T-cell (primary cell): ENCODE data around the gene GNGT2. TPM values are rescaled to one million over a fixed set of nuclear protein-coding genes. Genes with fewer than 3 reads are reported as not detected.
A peak's percentile ranks its signal among the peaks of the same experiment; 100 is the strongest.

Experiments
- ATAC-seq, 4 experiments: fragments of 200-7000 bp in 3 of 4; fragments of 150-1000 bp in 1 of 4; cut with Tn5 transposase; replicated peaks in 1 of 4; 1 replicate in 3 of 4; 2 replicates in 1 of 4; pipeline ENCODE4 v1.10.0; 2021; ENCODE audit warnings: moderate library complexity in 3 of 4, mild to moderate bottlenecking in 2 of 4, moderate number of reproducible peaks in 1 of 4
- CTCF ChIA-PET, 2 donors: fragments of 300-600 bp; sonication (Branson Sonifier 250); formaldehyde crosslinking; loops; one replicate each; lab custom pipeline; 2022; ENCODE audit warnings: antibody characterized with exemption in 2 of 2; lab: Charles Lee
- POLR2A ChIA-PET, 2 donors: fragments of 300-600 bp; sonication (Branson Sonifier 250); formaldehyde crosslinking; loops; one replicate each; lab custom pipeline; 2022; ENCODE audit warnings: antibody characterized with exemption in 2 of 2; lab: Charles Lee
- DNase-seq, 35 experiments: peaks; one replicate each; pipeline versions ENCODE4 v3.0.0 to v3.0.0-alpha.2; 2013 to 2023
- H3K27ac ChIP-seq: one replicate; pipeline ENCODE4 v1.5.1; 2013; ENCODE audit warnings: low read length
- H3K27me3 ChIP-seq, 2 experiments: replicated peaks in 1 of 2; 1 replicate in 1 of 2; 2 replicates in 1 of 2; pipeline versions ENCODE4 v1.6.1 to v1.7.0; 2013; ENCODE audit warnings: low read length in 1 of 2, mixed read lengths in 1 of 2; ENCODE audit not compliant: control insufficient read depth in 2 of 2, insufficient read depth in 2 of 2; ENCODE audit errors: extremely low read depth in 1 of 2
- H3K36me3 ChIP-seq, 2 donors: 1 replicate in 1 of 2; 2 replicates in 1 of 2; pipeline versions ENCODE4 v1.6.1 to v1.7.0; 2013; ENCODE audit warnings: low read length in 1 of 2; ENCODE audit not compliant: control insufficient read depth in 2 of 2, insufficient read depth in 1 of 2; ENCODE audit errors: extremely low read depth in 1 of 2
- H3K4me1 ChIP-seq, 2 experiments: 1 replicate in 1 of 2; 2 replicates in 1 of 2; pipeline versions ENCODE4 v1.6.1 to v1.7.0; 2013; ENCODE audit warnings: low read length in 2 of 2, mixed read lengths in 1 of 2; ENCODE audit not compliant: insufficient read depth in 2 of 2, control insufficient read depth in 1 of 2; ENCODE audit errors: extremely low read depth in 1 of 2
- H3K4me3 ChIP-seq, 2 donors: 1 replicate in 1 of 2; 2 replicates in 1 of 2; pipeline versions ENCODE4 v1.5.1 to v1.7.0; 2013; ENCODE audit warnings: mild to moderate bottlenecking in 2 of 2, low read length in 1 of 2, moderate library complexity in 1 of 2; ENCODE audit not compliant: control insufficient read depth in 1 of 2; ENCODE audit errors: extremely low read depth in 1 of 2
- H3K9me3 ChIP-seq: 2 replicates; pipeline ENCODE4 v1.7.0; 2013
- H3K27ac Mint-ChIP-seq, 2 donors: one replicate each; pipeline ENCODE4 v1.8.0; 2020 to 2021; ENCODE audit warnings: mild to moderate bottlenecking in 2 of 2, mixed read lengths in 2 of 2
- H3K27me3 Mint-ChIP-seq, 2 donors: one replicate each; pipeline ENCODE4 v1.8.0; 2021 to 2022; ENCODE audit warnings: mixed read lengths in 2 of 2
- H3K36me3 Mint-ChIP-seq: one replicate; pipeline ENCODE4 v1.8.0; 2021; ENCODE audit warnings: mixed read lengths
- H3K4me1 Mint-ChIP-seq, 3 donors: one replicate each; pipeline ENCODE4 v1.8.0; 2020 to 2022; ENCODE audit warnings: mixed read lengths in 3 of 3, mild to moderate bottlenecking in 1 of 3
- H3K4me3 Mint-ChIP-seq, 3 donors: one replicate each; pipeline ENCODE4 v1.8.0; 2020 to 2022; ENCODE audit warnings: mild to moderate bottlenecking in 3 of 3, mixed read lengths in 3 of 3, moderate library complexity in 3 of 3
- H3K9me3 Mint-ChIP-seq, 3 donors: one replicate each; pipeline ENCODE4 v1.8.0; 2020 to 2022; ENCODE audit warnings: mixed read lengths in 3 of 3
- WGBS: methylation state at CpG from one replicate; pipeline ENCODE4 v1.1.5; 2013; ENCODE audit warnings: missing lambda C conversion rate; ENCODE audit not compliant: insufficient coverage; 5-methylcytosine and 5-hydroxymethylcytosine counted together
- total RNA-seq, 35 experiments: library from RNA in 6 of 35; stranded (reverse) in 6 of 35; fragments of 120-200 nt in 1 of 35; gene quantifications; one replicate each; pipeline versions ENCODE4 v1.2.1 to v1.2.4 and lab custom pipeline; 2013 to 2026

The GNGT2 gene
- total RNA-seq, 5 donors from 2014 or later (not counting 1 experiment from before 2014, with no cell fraction given) = 4.5 to 6.3 (median 5.0) TPM

- H3K27ac Mint-ChIP-seq = peak overlapping the region; percentile 81 to 99
- H3K4me3 Mint-ChIP-seq = peak overlapping the region; percentile 44 to 89 (median 83)
- WGBS = no CpG with 5 or more reads among the region's 3 CpGs
- H3K36me3 Mint-ChIP-seq = no peaks in the 10 kb centered on the region
- no peaks in the 10 kb centered on the region for H3K27me3 Mint-ChIP-seq
- Histone ChIP-seq H3K9me3 (no peaks in the 10 kb centered on the region), H3K4me1 (peaks cover 4 to 27% of the 10 kb centered on the region in 2 experiments), H3K4me3 (no peak overlapping the region), H3K36me3 (no peaks in the 10 kb centered on the region), H3K27me3 (no peaks in the 10 kb centered on the region), H3K27ac (no peak overlapping the region)
- H3K9me3 Mint-ChIP-seq = no peaks in the 10 kb centered on the region
- H3K4me1 Mint-ChIP-seq = peaks cover 23 to 35% (median 31%) of the 10 kb centered on the region in 3 donors
- ATAC-seq (no peak), DNase-seq (no peak)
- POLR2A ChIA-PET = interaction anchor here in 1 of 2 donors (0.5 to 0.9 kb wide), 2 partner anchors 18 to 363 kb away, joined by 3 to 4 read pairs; no protein-coding TSS in a partner anchor
- CTCF ChIA-PET = interaction anchor here (0.7 to 1.1 kb wide), 3 partner anchors 14 to 163 kb away, joined by 3 read pairs; no protein-coding TSS in a partner anchor
These were observed 16.1 kb downstream of the GNGT2 start for GRCh38 chr17:49194297-49194607.

GRCh38 chr17:49193513-49194296 is 16.7 kb downstream of the GNGT2 start:
- H3K4me3 Mint-ChIP-seq = peak overlapping the region; percentile 83 to 96 (median 89)
- ChIA-PET CTCF (interaction anchor here in 1 of 2 donors (0.7 kb wide), 1 partner anchor 80 kb away, joined by 5 read pairs; no protein-coding TSS in a partner anchor), POLR2A (interaction anchor here in 1 of 2 donors (0.5 to 0.9 kb wide), 2 partner anchors 19 to 362 kb away, joined by 3 to 4 read pairs; no protein-coding TSS in a partner anchor)
- no peaks in the 10 kb centered on the region for H3K9me3 Mint-ChIP-seq
- H3K36me3 Mint-ChIP-seq = no peaks in the 10 kb centered on the region
- Histone ChIP-seq H3K27me3 (no peaks in the 10 kb centered on the region), H3K4me1 (peaks cover 4 to 27% of the 10 kb centered on the region in 2 experiments), H3K4me3 (peak overlapping the region; percentile 80 to 87), H3K9me3 (no peaks in the 10 kb centered on the region), H3K36me3 (no peaks in the 10 kb centered on the region), H3K27ac (peak overlapping the region; percentile 91)
- 21% methylated on average over 13 of the region's 21 CpGs for WGBS
- H3K27ac Mint-ChIP-seq = peak overlapping the region; percentile 95 to 99
- no peaks in the 10 kb centered on the region for H3K27me3 Mint-ChIP-seq
- ATAC-seq (no peak), DNase-seq (peak in 4 of 35 experiments; percentile 12 to 42 (median 22))
- peaks cover 23 to 35% (median 31%) of the 10 kb centered on the region in 3 donors for H3K4me1 Mint-ChIP-seq

GRCh38 chr17:49191917-49192741 is 18.2 kb downstream of the GNGT2 start:
- Mint-ChIP-seq H3K9me3 (no peaks in the 10 kb centered on the region), H3K27me3 (no peaks in the 10 kb centered on the region), H3K27ac (peak overlapping the region; percentile 95 to 99), H3K4me1 (peaks cover 23 to 35% (median 31%) of the 10 kb centered on the region in 3 donors), H3K4me3 (peak overlapping the region; percentile 83 to 96 (median 89)), H3K36me3 (no peaks in the 10 kb centered on the region)
- DNase-seq (peak; percentile 63 to 99 (median 88)), ATAC-seq (peak; percentile 60 to 65 (median 64))
- Histone ChIP-seq H3K36me3 (no peaks in the 10 kb centered on the region), H3K9me3 (no peaks in the 10 kb centered on the region), H3K4me1 (peaks cover 4 to 27% of the 10 kb centered on the region in 2 experiments), H3K4me3 (peak overlapping the region; percentile 80 to 87), H3K27me3 (no peaks in the 10 kb centered on the region), H3K27ac (peak overlapping the region; percentile 91)
- under 1% methylated on average over 42 of the region's 53 CpGs for WGBS
- ChIA-PET POLR2A (interaction anchor here in 1 of 2 donors (0.6 to 0.9 kb wide), 2 partner anchors 23 to 26 kb away, joined by 3 to 5 read pairs; no protein-coding TSS in a partner anchor), CTCF (interaction anchor here (0.6 to 2.3 kb wide), 9 partner anchors 12 to 76 kb away, joined by 3 to 21 read pairs (median 7); partner anchors contain the start of genes ABI3 (in 1 of the 2), GNGT2 (in 1 of the 2) and PHOSPHO1 (in 1 of the 2))

GRCh38 chr17:49191409-49191916 is 18.9 kb downstream of the GNGT2 start:
- no peaks in the 10 kb centered on the region for H3K27me3 ChIP-seq
- ChIA-PET CTCF (interaction anchor here (1.4 to 2.3 kb wide), 6 partner anchors 18 to 38 kb away, joined by 3 to 21 read pairs (median 8); partner anchors contain the start of genes ABI3 (in 1 of the 2), GNGT2 (in 1 of the 2) and PHOSPHO1 (in 1 of the 2)), POLR2A (no interaction called here)
- no peaks in the 10 kb centered on the region for H3K36me3 ChIP-seq
- H3K9me3 ChIP-seq = no peaks in the 10 kb centered on the region
- H3K4me3 ChIP-seq = peak overlapping the region; percentile 80 to 87
- peaks cover 23 to 35% (median 31%) of the 10 kb centered on the region in 3 donors for H3K4me1 Mint-ChIP-seq
- DNase-seq (no peak), ATAC-seq (no peak)
- no peaks in the 10 kb centered on the region for H3K36me3 Mint-ChIP-seq
- H3K4me3 Mint-ChIP-seq = peak overlapping the region; percentile 83 to 96 (median 89)
- H3K4me1 ChIP-seq = peaks cover 4 to 27% of the 10 kb centered on the region in 2 experiments
- peak overlapping the region; percentile 91 for H3K27ac ChIP-seq
- no peaks in the 10 kb centered on the region for H3K9me3 Mint-ChIP-seq
- H3K27ac Mint-ChIP-seq = peak overlapping the region; percentile 95 to 99
- no peaks in the 10 kb centered on the region for H3K27me3 Mint-ChIP-seq
- WGBS = 0% methylated on average over 1 of the region's 8 CpGs

- ATAC-seq (no peak), DNase-seq (peak in 1 of 35 experiments; percentile 34)
- Mint-ChIP-seq H3K4me3 (no peak overlapping the region), H3K27me3 (no peaks in the 10 kb centered on the region), H3K4me1 (peaks cover 22 to 35% (median 31%) of the 10 kb centered on the region in 3 donors), H3K36me3 (no peaks in the 10 kb centered on the region), H3K9me3 (peaks cover 0 to under 1% (median 0%) of the 10 kb centered on the region in 3 donors), H3K27ac (peak overlapping the region; percentile 35 to 79)
- Histone ChIP-seq H3K27me3 (no peaks in the 10 kb centered on the region), H3K4me3 (no peak overlapping the region), H3K27ac (peak overlapping the region; percentile 7), H3K9me3 (no peaks in the 10 kb centered on the region), H3K4me1 (peaks cover 4 to 27% of the 10 kb centered on the region in 2 experiments), H3K36me3 (no peaks in the 10 kb centered on the region)
- CTCF ChIA-PET = interaction anchor here (0.6 to 2.3 kb wide), 8 partner anchors 11 to 124 kb away, joined by 3 to 21 read pairs (median 4); partner anchors contain the start of genes ABI3 (in 1 of the 2), GNGT2 (in 1 of the 2) and PHOSPHO1 (in 1 of the 2)
- WGBS = 83% methylated on average over 2 of the region's 4 CpGs
- POLR2A ChIA-PET = no interaction called here
These were observed 19.4 kb downstream of the GNGT2 start for GRCh38 chr17:49190932-49191331.
